GM03348 (cell line): ENCODE results near the gene OR5AC2.
A peak's percentile ranks its signal among the peaks of the same experiment; 100 is the strongest.

Experiments used
- DNase-seq: peaks from one replicate; pipeline ENCODE4 v3.0.0; 2012; ENCODE audit warnings: low spot score

OR5AC2 gene, protein sequence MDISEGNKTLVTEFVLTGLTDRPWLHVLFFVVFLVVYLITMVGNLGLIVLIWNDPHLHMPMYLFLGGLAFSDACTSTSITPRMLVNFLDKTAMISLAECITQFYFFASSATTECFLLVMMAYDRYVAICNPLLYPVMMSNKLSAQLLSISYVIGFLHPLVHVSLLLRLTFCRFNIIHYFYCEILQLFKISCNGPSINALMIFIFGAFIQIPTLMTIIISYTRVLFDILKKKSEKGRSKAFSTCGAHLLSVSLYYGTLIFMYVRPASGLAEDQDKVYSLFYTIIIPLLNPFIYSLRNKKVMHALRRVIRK

DNA sequence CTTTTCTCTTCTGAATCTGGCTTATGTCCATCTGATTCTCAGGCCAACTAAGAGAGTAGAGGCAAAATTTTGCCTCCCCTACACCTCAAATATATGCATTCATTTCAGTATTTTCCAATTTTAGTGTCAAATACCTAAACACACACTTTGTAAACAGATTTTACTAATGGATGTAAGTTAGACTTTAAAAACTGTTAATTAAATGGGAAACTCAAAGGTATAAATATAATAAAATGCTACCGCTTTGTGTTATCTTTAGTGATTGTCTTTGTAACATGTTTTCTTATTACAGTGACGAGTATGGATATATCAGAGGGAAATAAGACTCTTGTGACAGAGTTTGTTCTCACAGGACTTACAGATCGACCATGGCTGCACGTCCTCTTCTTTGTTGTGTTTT is at the start of gene OR5AC2:
TSS of gene OR5AC2 (plus strand) at position 301 of the 400 bp plus-strand sequence. CDS start at position 301, 0 bp downstream.
- DNase-seq, result no peak

DNA sequence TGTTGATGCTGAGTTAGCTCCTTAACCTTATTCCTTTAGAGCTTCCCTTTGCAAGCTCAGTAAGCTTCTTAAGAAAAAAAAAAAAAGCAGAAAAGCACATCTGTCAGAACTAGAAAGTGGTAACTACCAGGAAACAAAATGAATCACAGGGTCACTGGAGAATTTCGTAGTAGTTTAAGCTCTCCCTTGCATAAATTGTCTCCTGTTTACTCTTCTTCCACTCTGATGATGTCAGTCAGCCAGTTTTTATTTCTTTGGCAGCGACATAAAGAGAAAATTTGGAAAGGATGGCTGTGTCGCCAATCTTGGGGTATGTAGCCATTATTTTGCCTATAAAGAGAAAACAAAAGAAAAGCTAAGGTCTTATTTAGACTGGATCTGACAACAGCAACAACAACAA is 48.7 kb upstream of the OR5AC2 start:
- no peak for DNase-seq

DNA sequence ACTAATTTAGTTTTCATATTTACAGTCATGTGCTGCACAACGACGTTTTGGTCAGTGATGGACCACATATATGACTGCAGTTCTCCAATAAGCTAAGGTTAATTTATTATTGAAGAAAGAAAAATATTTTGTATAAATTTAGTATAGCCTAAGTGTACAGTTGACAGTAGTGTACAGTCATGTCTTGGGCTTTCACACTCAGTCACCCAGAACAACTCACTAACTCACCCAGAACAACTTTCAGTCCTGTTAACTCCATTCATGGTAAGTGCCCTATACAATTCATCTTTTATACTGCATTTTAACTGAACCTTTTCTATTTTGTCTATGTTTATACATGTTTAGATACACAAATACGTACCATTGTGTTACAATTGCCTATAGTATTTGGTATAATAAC is 48.1 kb upstream of the OR5AC2 start:
- no peak for DNase-seq

DNA sequence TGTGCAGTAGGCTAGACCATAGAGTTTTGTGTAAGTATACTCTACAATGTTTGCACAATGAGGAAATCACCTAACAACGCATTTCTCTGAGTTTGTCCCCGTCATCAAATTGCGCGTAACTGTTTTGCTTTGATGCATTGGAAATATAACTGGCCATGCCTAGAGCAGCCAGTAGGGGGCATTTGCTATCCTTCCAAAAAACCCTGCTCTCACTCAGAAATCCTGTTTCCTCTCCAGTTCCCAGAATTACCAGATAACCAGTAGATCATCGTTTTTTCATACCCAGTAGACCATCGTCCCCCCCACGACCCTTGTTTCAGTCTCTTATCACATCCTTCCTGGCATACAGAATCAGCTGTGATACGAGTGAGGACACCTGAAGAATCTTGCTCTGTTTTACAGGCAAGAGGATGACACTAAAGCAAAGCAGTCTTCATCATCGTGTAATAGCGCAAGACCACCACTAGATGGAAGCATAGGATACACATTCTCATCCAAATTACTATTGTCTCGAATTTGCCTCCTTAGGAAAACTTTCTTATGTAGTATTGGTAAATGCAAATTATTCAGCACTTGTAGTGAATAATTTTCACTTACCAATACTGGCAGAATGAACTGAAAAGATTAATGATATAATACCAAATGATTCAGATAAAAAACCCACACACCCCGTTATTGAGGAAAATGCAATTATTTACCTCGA is 47.5 kb upstream of the OR5AC2 start:
- peak; percentile 61 for DNase-seq

DNA sequence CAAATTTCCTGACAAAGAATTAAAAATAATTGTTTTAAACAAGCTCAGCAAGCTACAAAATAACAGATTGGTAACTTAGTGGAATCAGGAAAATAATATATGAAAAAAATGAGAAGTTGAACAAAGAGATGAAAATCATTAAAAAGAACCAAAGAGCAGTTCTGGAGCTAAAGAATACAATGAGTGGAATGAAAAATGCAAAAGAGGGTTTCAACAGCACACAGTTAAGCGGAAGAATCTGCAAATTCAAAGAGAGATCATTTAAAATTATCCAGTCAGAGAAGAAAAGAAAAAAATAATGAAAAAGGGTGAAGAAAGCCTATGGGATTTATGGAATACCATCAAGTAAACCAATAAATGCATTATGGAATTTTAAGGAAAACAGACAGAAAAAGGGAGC is 45.6 kb upstream of the OR5AC2 start:
- no peak for DNase-seq

DNA sequence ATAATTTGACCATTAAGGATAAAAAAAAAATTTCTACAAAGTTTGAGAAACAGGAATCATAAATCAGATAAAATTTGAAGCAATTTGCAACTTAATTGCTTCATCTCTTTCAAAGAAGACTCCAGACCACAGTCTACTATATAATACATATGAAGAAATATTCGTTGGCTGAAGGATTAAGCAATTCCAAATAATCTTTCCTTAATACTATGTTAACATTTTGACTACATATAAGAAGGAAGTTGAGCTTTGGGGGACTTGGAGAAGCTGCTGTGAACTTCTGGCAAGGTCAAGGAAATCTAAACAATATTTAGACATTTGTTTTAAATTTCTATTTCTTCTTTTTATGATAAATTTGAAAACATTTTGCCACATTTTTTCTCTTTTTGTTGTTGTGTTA is 38.4 kb upstream of the OR5AC2 start:
- DNase-seq, result no peak

DNA sequence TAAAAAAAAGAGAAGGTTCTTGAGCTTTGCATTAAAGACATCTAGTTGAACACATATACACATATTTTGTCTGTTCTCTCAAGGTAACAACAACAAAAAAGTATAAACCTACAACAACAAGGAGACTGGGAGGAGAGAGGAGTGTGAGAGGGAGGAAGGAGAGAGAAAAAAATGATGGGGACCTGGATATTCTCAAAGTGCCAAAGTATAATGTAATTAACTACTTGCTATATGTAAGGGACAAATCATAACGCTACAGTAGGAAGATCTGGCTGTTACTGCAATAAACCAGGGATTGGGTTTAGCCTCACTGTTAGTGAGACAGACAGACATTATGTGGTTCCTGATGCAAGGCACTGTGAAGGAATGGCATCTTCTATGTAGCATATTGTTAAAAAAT is 37.7 kb upstream of the OR5AC2 start:
- no peak for DNase-seq

DNA sequence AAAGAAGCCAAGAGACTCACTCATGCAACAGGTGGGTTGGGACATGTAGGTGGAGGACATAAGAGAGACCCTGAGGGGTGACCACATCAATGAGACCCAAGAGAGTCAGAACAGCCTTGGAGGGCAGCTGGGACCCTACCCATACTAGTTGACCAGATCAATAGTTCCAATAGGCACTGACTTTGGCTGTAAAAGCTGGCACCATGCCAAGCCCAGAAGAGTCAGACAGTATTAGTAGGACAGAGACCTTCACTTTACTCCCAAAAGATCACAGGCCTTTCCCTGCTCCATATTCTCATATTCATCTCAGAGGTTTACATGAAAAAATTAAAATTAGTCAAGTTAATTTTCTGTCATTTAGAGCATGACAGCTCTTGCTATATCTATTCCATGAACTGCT is 30.9 kb upstream of the OR5AC2 start:
- DNase-seq, result no peak

DNA sequence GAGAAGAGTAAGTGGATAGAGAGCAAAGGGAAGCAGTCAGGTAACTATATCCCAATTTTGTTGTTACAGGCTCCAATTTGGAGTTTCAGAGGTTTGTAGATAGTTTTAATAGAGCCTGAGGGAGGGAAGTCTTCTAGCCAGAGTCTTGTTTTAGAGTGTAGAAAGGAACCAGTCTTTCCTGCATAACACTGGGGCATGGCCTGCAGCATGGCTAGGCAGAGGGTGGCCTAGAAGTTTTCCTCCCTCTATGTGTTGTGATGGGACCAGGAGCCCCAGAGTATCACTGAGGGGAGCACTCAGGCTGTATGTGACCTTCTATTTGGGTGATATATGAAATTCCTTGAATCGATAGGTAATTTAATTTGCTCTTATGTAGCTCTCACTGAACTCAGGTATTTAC is 29.3 kb upstream of the OR5AC2 start:
- DNase-seq, result no peak

DNA sequence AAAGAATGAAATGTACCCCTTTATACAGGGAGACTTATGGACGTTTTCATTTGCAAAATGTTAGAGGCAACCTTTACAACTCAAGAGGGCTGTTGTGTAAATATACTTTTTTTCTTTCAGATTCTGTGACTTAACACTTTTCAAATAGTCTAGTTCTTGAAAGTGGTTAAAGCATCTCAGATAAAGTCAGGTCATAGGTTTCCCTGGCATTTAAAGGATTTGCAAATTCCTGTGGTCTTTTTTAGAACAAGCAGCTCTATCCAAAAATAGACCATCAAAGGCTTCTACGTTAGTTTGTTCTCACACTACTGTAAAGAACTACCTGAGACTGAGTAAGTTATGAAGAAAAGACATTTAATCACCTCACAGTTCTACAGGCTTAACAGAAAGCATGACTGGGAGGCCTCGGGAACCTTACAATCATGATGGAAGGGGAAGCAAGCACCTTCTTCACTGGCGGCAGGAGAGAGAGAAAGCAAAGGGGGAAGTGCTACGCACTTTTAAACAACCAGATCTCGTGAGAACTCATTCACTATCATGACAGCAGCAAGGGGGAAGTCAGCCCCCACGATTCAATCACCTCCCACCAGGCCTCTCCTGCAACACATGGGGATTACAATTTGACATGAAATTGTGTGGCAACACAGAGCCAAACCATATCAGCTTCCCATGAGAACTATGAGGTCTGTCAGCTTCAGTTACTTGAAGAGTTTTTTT is 28.6 kb upstream of the OR5AC2 start:
- no peak for DNase-seq

DNA sequence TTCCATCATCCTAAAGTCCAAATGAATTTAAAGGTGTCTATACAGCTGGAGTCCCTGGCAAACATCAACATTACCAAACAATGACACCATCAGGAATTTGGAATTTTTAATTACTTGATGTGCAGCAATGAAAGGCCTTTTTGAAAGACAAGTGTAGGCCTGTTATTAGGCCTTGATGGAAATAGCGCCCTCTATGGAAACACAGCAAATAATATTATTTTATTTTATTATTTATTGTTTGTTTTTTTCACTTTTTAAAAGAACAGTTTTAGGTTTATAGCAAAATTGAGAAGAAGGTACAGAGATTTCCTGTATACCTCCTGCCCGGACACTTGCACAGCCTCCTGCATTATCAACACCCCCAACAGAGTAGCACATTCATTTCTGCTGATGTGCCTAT is 18.1 kb upstream of the OR5AC2 start:
- no peak for DNase-seq

DNA sequence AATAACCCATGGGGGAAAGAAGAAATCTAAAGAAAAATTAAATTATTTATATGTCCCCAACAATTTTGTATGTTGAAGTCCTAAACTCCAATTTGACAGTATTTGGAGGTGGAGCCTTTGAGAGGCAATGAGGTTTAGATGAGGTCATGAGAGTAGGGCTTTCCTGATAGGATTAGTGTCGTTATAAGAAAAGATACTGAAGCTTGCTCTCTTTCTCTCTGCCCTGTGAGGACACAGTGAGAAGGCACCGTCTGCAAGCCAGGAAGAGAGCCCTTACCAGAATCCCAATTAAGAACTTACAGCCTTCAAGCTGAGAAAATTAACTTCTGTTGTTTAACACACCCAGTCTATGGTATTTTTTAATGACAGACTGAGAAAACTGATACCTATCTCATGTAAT is 16.1 kb upstream of the OR5AC2 start:
- no peak for DNase-seq

DNA sequence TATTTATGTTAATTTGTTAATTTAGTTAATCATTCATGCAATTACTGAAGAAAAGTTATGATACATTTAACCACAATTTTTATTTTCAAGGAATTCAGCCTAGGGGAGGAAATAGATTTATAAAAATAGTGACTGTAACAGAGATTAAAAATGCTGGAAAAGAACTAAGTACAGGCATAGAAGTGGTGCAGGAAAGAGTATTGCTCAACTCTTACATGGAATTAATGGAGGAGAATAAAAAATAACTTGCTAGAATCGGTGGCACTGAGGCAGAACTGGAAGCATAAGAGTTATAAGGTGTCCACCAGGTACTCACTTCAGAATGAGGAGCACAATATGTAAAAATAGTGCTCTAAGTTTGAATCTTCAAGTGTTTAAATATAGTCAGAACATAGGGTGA is 13.5 kb upstream of the OR5AC2 start:
- no peak for DNase-seq

DNA sequence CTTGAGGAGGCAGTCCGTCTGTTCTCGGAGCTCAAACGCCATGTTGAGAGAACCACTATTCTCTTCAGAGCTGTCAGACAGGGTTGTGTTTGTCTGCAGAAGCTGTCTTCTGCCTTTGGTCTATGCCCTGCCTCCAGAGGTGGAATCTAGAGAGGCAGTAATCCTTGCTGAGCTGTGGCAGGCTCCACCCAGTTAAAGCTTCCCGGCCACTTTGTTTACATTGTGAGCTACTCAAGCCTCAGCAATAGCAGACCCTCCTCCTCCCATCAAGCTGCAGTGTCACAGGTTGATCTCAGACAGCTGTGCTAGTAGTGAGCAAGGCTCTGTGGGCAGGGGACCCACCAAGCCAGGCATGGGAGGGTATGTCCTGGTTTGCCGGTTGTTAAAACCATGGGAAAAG is 8.9 kb downstream of the OR5AC2 start:
- no peak for DNase-seq

DNA sequence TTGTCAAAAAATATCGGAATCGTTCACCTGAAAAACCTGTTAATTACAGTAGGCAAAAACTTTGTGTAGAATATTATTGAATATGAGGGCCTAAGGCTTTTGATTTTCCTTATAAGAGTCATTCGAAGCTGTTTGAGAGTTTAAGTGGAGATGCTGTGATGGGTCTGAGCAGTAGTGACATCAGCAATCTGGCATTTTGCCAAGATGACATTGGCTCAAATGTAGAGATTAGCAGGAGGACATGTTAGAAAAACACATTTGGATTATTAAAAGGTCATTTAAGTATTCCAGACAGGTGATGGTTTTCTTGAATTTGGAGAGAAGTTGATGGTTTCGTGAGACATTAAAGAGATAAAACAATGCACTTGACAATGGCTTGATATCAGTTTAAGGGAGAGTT is 12.9 kb downstream of the OR5AC2 start:
- no peak for DNase-seq

DNA sequence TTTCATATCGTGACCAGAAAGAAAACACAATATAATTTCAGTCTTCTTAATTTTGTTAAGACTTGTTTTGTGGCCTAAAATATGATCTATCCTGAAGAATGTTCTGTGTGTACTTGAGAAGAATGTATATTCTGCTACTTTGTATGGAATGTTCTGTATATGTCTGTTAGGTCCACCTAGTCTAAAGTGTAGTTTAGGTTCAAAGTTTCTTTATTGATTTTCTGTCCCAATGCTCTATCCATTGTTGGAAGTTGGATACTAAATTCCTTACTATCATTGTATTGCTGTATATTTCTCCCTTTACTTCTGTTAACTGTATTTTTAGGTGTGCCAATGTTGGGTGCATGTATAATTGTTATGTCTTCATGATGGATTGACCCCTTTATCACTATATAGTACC is 21.2 kb downstream of the OR5AC2 start:
- DNase-seq, result no peak

DNA sequence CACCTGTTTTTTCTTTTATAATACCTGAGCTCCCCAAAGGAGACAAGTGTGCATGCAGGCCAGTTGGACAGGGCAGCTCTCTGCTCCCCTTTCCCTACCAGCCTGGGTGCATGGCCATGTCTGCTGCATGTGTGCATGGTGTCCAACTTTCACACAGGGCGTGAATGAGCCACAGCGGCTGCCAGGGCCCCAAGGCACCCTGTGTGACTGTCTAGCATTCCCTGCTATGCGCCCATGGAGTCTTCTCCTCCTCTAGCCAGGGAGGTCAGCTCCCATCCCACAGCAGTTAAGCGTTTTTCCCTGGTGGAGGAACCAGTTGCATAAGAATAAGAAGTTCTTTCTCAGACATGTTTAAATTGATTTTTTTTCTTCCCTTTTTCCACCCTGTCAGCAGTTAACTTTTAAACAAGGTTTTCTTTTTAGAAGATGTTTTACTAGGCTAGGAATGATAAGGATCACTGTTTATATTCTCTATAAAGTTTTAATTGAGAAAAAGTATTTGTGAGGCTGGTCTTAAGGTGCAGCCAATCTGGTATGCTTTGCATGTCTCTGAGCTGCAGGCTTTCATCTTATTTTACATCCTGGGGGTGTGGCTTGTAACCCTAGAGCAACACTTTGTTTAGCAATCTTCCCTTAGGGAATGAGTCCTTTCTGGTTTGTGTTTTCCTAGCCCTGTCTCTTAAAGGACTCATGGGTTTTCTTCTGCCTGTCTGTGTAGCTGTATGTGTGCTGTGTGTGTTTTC is 23.0 kb downstream of the OR5AC2 start:
- DNase-seq, result no peak

DNA sequence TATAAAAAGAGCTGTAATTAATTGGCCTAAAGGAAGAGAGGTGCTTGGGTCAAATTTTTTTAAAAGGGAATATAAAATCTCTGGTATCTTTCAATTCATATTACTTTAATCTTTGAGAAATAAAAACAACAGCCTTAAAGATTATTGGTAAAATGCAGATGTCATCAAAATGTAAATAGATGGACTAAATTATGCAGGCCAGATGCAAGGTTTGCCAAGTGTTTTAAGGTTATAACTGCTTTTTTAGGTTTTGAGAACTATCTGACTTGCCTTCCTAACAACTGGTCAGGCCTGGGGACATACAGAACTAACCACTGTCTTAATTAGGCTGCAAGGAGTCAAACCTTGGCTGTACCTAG is 23.6 kb downstream of the OR5AC2 start:
- no peak for DNase-seq

DNA sequence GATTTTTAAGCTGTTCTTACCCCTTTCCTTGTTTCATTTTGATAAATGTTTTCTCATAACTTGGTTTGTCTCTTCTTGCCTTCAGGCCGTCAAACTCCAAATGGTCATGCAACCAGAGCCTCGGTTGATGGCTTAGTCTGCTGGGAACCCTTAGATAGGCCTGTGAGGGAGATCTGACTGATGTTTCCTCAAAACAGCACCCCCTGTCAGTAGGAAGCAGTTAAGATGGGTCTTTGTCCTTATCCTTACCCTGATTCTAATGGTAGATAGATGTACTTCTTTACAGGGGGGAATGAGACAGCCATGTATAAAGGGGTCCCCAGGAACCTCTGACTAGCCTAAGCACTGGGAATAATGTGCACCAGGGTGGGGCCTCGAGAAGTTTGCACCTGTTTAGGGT is 27.3 kb downstream of the OR5AC2 start:
- DNase-seq, result no peak

DNA sequence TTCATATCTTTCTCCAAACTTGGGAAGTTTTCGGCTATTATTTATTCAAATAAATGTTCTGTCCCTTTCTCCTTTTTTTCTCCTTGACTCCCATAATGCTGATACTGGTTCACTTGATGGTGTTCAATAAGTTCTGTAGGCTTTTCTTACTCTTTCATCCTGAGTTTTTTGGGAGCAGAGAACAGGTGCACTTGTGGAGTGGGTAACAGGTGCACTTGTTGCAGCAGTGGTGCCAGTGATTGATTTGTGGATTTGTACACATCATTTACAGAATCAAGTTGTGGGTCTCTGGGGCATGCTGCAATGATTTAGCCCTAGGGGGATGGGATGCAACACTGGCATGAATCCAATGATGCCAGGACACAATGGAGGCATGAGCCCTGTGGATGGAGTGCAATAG is 28.7 kb downstream of the OR5AC2 start:
- no peak for DNase-seq

DNA sequence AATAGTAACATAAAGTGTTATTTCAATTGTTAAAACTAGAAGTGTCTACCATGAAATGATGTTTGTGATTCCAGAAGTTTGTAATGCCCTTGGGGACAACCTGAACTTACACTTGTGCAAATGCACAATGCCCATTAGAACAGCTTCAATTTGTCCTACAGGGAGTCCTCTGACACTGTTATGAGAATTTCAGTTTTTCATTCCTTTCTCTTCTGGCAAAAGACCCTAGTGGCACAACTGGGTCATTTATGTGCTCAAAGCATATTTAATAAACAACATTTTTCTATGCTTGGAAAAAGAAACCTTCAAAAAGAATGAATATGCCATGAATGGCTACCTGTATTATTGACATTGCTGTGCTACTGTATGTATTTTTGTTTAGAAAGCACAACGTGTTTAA is 43.4 kb downstream of the OR5AC2 start, which contains the start of gene OR5H1:
TSS of gene OR5H1 (plus strand) at position 301 of the 400 bp plus-strand sequence. CDS start 1,977 bp downstream, outside the sequence.
- no peak for DNase-seq

DNA sequence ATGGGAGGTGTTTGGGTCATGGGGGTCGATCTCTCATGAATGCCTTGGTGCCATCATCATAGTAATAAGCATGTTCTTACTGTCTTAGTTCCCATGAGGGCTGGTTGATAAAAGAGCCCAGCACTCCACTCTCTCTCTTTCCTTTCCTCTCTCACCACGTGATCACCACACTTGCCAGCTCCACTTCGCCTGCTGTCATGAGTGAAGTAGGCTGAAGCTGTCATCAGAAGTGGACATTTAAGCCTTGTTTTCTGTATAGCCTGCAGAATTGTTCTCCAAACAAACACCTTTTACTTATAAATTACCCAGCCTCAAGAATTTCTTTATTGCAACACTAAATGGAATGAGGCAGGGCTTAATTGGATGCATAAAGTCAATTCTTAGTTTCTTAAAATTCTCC is 49.7 kb downstream of the OR5AC2 start:
- DNase-seq, result no peak
